Stimulated activated naive CD8-positive, alpha-beta T cell treated with anti-CD3 and anti-CD28 coated beads, Interleukin-15, amount 100 ng/mL, for 72 hours (primary cell): ENCODE data around the gene FARSA.
"Not testable (repeated sequence)": the region's sequence is repeated elsewhere in the genome, so short reads cannot be mapped to it uniquely, and the experiment has no call there.

Source experiments
- ATAC-seq: fragments of 150-1000 bp; cut with Tn5 transposase; 2 replicates; pipeline ENCODE4 v1.10.0; 2021; ENCODE audit warnings: mild to moderate bottlenecking, moderate library complexity
- DNase-seq, 2 donors: peaks; one replicate each; pipeline ENCODE4 v3.0.0; 2021 to 2022
- H3K27ac Mint-ChIP-seq, 2 donors: one replicate each; pipeline ENCODE4 v1.8.0; 2022; ENCODE audit warnings: mild to moderate bottlenecking in 2 of 2, mixed read lengths in 2 of 2, moderate library complexity in 2 of 2
- H3K27me3 Mint-ChIP-seq: one replicate; pipeline ENCODE4 v1.8.0; 2022; ENCODE audit warnings: mixed read lengths
- H3K4me1 Mint-ChIP-seq: one replicate; pipeline ENCODE4 v1.8.0; 2022; ENCODE audit warnings: mild to moderate bottlenecking, mixed read lengths
- H3K4me3 Mint-ChIP-seq, 2 donors: one replicate each; pipeline ENCODE4 v1.8.0; 2022; ENCODE audit warnings: mild to moderate bottlenecking in 2 of 2, mixed read lengths in 2 of 2, moderate library complexity in 1 of 2
- H3K9me3 Mint-ChIP-seq, 2 donors: one replicate each; pipeline ENCODE4 v1.8.0; 2022; ENCODE audit warnings: mixed read lengths in 2 of 2

The FARSA gene

DNA sequence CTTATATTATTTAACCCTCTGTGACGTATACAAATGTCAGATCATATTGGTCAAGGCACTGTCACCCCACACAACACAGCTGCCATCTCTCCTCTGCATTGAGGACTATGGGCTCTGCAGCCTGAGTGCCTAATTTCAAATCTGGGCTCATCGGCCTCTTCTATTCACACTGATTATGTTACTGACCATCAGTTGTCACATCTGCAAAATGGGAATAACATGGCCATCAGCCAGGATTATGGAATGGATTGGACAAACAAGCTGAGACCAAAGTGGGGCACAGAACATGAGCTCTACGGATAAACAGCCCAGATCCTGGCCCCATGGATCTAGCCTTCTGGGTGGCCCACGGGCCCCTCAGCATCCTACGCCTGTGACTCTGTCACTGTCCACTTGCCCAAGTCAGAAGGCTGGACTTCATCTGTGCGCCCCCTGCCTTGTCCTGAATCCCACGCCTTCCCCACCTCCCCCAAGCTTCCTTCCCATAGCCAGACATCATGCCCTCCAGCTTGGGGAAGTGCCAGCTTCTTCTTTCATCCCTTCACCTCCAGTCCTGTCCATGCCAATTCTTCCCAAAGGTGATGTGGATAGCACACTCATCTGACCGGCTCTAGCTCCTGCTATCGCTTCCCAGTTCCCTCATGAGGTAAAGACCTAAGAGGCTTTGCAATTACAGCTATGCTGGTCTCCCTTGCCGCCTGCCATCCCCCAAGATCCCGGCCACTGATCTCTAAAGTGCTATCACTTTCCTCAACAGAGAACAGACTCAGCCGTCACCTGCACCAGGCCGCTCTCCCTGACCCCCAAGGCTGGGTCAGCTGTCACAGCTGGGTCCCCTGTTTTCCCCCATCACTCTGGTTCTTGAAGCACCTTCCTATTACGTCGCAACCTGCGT is 872 bp downstream of the FARSA start:
- Mint-ChIP-seq H3K9me3 (no peaks in the 10 kb centered on the region), H3K27ac (peak overlapping the region; percentile 94 to 98)
- no peak for DNase-seq

DNA sequence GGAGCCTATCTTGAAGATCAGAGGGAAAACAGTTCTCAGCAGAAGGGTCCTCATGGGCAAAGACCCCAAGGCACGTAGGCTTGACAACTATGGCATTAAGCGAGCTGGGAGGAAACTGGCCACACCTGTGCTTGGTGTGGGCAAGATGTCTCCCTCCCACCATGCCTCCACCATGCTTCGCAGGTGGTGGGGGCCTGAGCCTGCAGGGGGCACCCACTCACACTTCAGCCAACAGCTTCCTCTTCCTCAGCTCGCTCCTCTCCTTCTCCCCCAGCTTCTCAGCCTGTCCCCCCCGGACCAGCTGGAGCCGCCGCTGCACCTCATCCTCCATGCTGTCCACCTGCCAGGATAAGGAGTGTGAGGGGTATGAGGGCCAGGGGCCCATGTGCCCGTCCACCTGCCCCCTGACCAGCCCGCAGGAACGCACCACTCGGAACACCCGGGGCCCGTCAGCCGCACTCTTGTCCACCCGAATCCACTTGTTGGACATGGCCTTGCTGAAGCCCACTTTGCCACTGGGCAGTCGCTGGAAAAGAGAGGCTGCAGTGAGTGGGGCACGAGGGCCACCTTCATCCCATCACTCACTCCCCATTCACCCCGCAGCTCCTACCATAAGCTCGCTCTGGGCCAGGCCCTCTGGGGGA is 3.4 kb downstream of the FARSA start:
- Mint-ChIP-seq H3K4me1 (peaks cover 51% of the 10 kb centered on the region), H3K27ac (no peak overlapping the region), H3K4me3 (no peak overlapping the region), H3K27me3 (no peaks in the 10 kb centered on the region), H3K9me3 (no peaks in the 10 kb centered on the region)
- ATAC-seq (no peak), DNase-seq (no peak)

More for the DNA sequence above, 872 bp downstream of the FARSA start:
- no peak for ATAC-seq
- peak overlapping the region; percentile 91 to 95 for H3K4me3 Mint-ChIP-seq
- peaks cover 61% of the 10 kb centered on the region for H3K4me1 Mint-ChIP-seq
- no peaks in the 10 kb centered on the region for H3K27me3 Mint-ChIP-seq

DNA sequence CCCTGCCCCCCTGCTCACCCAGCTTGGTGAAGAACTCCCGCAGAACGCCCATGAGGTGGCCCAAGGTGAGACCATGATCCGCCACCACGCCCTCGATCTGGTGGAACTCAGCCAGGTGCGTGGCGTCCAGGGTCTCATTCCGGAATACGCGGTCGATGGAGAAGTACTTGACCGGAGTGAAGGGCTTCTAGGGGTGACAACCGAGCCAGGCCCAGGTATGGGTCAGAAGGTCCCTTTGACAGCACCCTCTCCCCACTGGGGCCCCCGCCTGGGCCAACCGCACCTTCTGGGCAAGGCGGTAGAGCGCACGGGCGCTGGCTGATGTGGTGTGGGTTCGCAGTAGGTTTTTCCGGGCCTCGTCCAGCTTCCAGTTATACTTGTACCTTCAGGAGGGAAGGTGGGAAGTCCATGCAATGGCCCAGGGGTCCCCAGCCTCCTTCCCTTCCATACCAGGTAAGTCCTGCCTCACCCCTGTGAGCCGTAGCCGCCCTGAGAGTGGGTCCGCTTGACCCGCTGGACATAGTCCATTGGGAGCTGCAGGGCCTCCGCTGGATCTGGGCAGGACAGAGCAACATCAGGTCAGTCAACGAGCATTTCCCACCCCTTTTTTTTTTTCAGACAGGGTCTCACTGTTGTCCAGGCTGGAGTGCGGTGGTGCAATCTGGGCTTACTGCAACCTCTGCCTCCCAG is 8.7 kb downstream of the FARSA start:
- ATAC-seq (no peak), DNase-seq (no peak)
- Mint-ChIP-seq H3K4me1 (peaks cover 19% of the 10 kb centered on the region), H3K27ac (no peak overlapping the region), H3K27me3 (no peaks in the 10 kb centered on the region), H3K9me3 (no peaks in the 10 kb centered on the region), H3K4me3 (no peak overlapping the region)

DNA sequence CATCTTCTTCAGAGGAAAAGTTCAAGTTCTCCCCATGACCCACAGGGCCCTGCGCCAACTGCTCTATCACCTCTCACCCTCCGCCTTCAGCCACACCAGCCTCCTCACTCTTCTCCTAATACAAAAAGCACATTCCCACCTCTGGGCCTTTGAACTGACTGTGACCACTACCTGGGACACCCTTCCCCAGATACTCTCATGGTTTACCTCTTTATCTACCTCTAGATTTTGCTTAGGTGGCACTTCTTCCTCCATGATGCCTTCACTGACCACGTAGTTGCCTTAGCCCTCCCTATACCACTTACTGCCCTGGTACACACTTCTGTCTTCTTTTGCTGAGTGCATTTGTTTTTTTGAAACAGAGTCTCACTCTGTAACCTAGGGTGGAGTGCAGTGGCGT is 10.6 kb downstream of the FARSA start:
- no peak for DNase-seq
- Mint-ChIP-seq H3K4me3 (no peak overlapping the region), H3K27ac (no peak overlapping the region), H3K4me1 (peaks cover 26% of the 10 kb centered on the region), H3K9me3 (peaks cover 0 to 5% of the 10 kb centered on the region in 2 donors), H3K27me3 (no peaks in the 10 kb centered on the region)
- no peak for ATAC-seq

DNA sequence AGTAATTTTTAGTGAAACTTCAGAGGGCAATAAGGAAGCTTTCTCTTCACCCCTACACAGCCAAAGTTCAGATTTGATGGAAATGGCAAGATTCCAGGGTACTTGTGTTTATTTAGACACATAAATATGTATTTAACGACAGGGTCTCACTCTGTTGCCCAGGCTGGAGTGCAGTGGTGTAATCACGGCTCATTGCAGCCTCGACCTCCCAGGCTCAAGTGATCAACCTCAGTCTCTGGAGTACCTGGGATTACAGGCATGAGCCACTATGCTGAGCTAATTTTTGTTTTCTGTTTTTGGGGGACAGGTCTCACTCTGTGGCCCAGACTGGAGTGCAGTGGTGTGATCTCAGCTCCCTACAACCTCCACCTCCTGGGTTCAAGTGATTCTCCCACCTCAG is 12.5 kb downstream of the FARSA start:
- no peak overlapping the region for H3K4me3 Mint-ChIP-seq

DNA sequence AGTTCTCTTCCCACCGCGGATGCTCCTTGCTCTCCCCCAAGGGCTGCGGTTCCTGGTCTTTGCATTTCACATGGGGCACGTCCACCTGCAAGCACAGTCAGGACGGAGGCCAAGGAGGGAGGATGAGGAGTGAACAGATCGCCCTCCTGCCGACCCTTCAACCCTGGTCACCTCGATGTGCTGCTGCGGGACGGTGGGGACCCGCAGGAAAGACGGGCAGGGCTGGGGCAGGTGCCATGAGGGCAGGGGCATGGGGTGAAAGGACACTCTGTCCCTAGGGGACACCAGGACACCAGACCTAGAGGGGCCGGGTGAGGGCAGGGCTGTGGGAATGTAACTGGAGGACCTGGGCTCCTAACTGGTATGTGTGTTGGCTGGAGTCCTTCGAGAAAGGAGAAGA is 15.3 kb downstream of the FARSA start:
- peak overlapping the region in 1 of 2 donors; percentile 97 for H3K27ac Mint-ChIP-seq
- ATAC-seq (no peak), DNase-seq (no peak)
- H3K27me3 Mint-ChIP-seq = no peaks in the 10 kb centered on the region
- peak overlapping the region; percentile 80 to 84 for H3K4me3 Mint-ChIP-seq
- H3K9me3 Mint-ChIP-seq = peaks cover 0 to 5% of the 10 kb centered on the region in 2 donors
- H3K4me1 Mint-ChIP-seq = peaks cover 48% of the 10 kb centered on the region

More for the DNA sequence above, 12.5 kb downstream of the FARSA start:
- DNase-seq (no peak), ATAC-seq (no peak)
- Mint-ChIP-seq H3K27ac (no peak overlapping the region), H3K4me1 (peaks cover 22% of the 10 kb centered on the region), H3K9me3 (peaks cover 0 to 5% of the 10 kb centered on the region in 2 donors), H3K27me3 (no peaks in the 10 kb centered on the region)

DNA sequence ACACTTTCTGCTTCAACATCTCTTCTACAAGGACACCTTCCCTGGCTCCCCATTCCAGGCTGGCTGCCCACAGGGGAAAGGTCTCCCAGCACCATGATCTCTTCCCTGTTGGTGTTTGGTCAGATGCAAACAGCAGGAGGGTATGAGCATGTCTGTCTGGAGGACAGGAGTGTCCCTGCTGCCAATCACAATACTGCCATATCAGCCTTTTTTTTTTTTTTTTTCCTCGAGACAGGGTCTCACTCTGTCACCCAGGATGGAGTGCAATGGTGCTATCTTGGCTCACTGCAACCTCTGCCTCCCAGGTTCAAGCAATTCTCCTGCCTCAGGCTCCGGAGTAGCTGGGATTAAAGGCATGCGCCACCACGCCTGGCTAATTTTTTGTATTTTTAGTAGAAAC is 17.7 kb downstream of the FARSA start:
- not testable (repeated sequence) for H3K27ac Mint-ChIP-seq, ATAC-seq, DNase-seq, H3K9me3 Mint-ChIP-seq, H3K4me3 Mint-ChIP-seq, H3K27me3 Mint-ChIP-seq
- peaks cover 51% of the 10 kb centered on the region for H3K4me1 Mint-ChIP-seq

DNA sequence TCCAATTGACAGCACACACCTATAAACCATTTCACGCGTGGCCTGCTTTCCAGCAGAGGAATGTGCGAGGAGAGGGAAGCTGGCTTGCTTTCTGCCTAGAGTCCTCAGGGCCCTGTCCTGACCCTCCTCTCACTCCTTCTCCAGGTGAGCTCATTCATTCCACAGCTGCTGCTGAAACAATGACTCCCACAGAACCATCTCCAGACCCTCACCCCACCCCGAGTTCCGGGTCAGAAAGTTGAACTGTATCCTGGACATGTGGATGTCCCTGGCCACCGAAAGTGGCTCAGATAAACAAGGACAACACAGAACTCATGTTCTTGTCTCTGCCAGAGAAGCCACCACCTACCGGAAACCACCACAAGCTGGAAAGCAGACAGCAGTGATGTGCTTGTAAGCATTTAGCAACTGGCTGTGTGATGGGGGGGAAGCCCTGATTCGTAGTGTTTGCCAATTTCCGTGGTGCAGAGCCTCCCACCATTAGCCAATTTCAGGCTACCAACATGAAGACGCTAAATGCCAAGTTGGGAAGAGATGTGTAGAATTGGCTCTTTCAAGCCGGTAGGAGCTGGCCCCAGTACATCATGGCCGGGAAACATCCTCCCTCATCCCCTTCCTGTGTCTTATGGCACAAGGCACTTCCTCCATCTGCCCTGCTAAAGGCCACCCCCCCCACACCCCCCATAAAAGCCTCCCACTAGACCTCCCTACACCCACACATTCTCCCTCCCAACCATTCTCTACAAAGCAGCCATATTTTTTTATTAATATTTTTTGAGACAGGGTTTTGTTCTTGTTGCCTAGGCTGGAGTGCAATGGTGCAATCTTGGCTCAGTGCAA is 19.4 kb downstream of the FARSA start:
- ATAC-seq = peak; percentile 83
- Mint-ChIP-seq H3K27ac (peak overlapping the region; percentile 91), H3K27me3 (no peaks in the 10 kb centered on the region), H3K9me3 (peaks cover 0 to 3% of the 10 kb centered on the region in 2 donors), H3K4me3 (peak overlapping the region; percentile 47 to 61), H3K4me1 (peaks cover 42% of the 10 kb centered on the region)
- DNase-seq = peak; percentile 29 to 56

DNA sequence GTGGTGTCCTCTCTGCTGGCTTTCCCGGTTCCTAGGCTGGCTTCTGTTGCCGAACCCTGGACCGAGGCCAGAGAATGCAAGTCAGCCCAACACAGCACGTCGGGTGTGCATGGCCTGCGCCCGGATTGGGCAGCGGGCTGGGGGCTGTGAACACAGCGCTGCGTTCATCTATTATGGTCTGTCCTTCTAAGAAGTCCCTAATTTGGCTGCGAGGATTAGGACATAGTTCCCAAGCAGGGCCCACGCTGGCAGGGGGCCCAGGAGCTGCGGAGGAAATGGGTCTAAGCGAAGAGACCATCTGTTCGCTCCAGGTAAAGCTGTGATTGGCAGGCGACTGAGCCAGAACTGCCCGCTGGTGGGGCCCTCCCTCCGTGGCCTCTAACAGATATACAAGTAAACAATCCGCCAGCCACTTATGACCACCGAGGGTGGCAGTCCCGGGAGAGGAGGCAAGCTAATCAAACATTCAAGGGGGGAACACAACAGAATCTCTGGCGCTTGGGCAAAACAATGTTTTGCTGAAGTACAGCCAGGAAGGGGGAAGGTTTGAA is 20.4 kb downstream of the FARSA start:
- peak overlapping the region; percentile 68 to 78 for H3K27ac Mint-ChIP-seq
- H3K4me3 Mint-ChIP-seq = no peak overlapping the region
- H3K27me3 Mint-ChIP-seq = no peaks in the 10 kb centered on the region

DNA sequence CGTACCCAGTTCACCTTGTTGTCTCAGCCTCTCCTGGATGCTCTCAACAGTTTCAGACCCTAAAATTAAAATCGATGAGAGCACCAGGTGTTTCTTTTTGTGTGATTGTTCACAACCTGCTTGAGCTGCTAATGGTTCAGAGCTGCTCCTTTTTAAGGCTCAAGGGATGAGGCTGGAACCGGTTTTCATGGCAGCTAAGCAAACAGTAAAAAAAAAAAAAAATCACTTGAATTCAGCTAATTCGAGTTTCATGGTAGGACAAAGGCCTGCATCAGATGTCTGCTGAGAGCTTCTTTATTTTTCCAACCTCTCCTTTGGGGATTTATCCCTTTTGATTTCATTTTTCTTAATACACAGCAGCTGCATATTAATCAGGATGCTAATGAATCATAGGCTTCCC is 20.9 kb downstream of the FARSA start:
- H3K9me3 Mint-ChIP-seq = no peaks in the 10 kb centered on the region
- DNase-seq = no peak
- H3K4me3 Mint-ChIP-seq = no peak overlapping the region
- H3K4me1 Mint-ChIP-seq = peaks cover 36% of the 10 kb centered on the region
- ATAC-seq = no peak
- H3K27me3 Mint-ChIP-seq = no peaks in the 10 kb centered on the region
- peak overlapping the region in 1 of 2 donors; percentile 1 for H3K27ac Mint-ChIP-seq

More for the DNA sequence above, 20.4 kb downstream of the FARSA start:
- Mint-ChIP-seq H3K9me3 (no peaks in the 10 kb centered on the region), H3K4me1 (peaks cover 37% of the 10 kb centered on the region)
- DNase-seq (no peak), ATAC-seq (no peak)

DNA sequence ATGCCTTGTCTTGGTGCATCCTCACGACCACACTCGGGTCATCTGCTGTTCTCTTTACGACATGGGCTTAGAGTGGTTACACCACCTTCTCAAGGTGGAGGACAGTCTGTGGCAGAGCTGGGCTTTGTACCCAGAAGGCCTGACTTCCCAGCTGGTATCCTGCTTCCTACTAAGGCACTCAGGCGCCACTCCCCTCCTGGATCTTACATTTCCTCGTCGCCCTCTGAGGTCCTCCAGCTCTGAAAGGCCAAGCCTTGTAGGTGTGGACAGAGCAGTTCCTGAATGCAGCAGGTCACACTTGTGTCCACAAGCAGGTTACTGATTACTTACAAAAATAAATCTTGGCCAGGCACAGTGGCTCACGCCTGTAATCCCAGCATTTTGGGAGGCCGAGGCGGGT is 26.3 kb downstream of the FARSA start:
- DNase-seq = no peak
- Mint-ChIP-seq H3K27me3 (no peaks in the 10 kb centered on the region), H3K9me3 (no peaks in the 10 kb centered on the region), H3K4me1 (peaks cover 7% of the 10 kb centered on the region), H3K27ac (no peak overlapping the region), H3K4me3 (no peak overlapping the region)
- ATAC-seq = no peak

DNA sequence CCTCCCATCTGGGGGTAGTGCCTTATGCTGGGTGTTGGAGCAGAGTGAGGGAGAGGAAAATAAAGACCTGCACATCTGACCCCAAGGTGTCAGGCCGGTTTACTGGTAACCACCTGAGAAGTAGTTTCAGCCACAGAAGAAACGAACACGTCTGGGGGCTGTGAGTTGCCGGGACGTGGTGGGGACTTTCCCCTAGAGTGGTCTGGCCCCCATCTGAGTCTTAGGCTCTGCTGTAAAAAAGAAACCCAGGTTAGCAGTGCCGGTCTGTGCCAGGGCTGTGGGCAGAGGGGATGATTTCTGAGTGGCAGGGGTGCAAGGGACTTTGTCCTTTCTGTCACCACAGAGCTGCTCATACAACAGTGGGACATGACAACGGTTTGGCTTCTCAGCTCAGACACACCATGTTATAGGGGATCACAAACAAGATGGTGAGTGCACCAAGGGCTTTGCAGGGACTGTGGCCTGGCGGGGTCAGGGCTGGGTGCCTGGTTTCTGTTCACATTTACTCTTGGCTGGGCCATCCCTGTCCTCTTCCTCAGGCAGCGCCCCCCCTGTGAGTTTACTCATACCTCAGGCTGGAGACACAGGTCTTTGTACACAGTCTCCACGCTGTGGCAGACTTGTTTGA is 33.5 kb downstream of the FARSA start:
- Mint-ChIP-seq H3K27me3 (no peaks in the 10 kb centered on the region), H3K27ac (peak overlapping the region in 1 of 2 donors; percentile 54), H3K4me1 (peaks cover 30% of the 10 kb centered on the region), H3K9me3 (no peaks in the 10 kb centered on the region), H3K4me3 (peak overlapping the region; percentile 63 to 74)
- DNase-seq (peak; percentile 61 to 86), ATAC-seq (peak; percentile 98)

DNA sequence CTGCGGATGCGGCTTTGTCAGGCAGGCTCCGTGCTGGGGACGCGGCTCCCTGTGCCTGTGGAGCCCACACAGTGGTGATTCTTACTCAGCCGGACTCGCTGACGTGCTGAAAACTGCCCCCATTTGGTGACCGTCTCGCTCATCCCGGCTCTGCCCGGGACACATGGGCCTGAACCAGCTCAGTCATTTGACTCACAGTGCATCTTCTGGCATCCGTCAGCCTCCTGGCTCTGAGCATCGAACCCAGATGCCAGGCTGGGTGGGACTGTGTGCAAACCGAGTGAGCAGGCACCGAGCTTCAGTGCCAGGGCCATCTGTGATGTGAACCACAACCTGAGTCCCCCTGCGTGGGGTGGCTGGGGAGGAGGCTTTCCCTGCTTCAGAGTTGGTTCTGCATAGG is 37.1 kb downstream of the FARSA start:
- Mint-ChIP-seq H3K4me3 (no peak overlapping the region), H3K9me3 (no peaks in the 10 kb centered on the region), H3K27ac (peak overlapping the region in 1 of 2 donors; percentile 74), H3K4me1 (peaks cover 48% of the 10 kb centered on the region), H3K27me3 (no peaks in the 10 kb centered on the region)
- no peak for ATAC-seq
- DNase-seq = no peak

DNA sequence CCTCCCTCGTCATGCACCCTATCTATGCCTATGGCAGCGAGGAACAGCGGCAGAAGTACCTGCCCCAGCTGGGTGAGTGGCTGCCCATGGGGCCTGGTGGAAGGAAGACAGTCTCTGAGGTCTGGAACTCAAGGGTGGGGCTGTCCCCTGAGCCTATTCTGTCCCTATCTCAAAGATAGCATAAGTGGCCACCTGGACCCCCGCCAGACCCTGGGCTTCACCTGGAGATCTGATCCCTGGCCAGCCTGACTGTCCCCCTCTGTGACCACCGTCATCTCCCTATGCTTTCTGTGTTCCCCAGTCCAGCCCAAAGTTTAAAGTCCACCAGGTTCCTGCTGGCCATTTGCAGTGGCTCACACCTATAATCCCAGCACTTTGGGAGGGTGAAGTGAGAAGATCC is 39.9 kb downstream of the FARSA start:
- peak overlapping the region in 1 of 2 donors; percentile 13 for H3K27ac Mint-ChIP-seq
- DNase-seq = no peak
- H3K27me3 Mint-ChIP-seq = no peaks in the 10 kb centered on the region
- ATAC-seq = no peak
- no peaks in the 10 kb centered on the region for H3K9me3 Mint-ChIP-seq
- H3K4me1 Mint-ChIP-seq = peaks cover 45% of the 10 kb centered on the region
- H3K4me3 Mint-ChIP-seq = peak overlapping the region in 1 of 2 donors; percentile 35
